HepG2 (cell line): Measurements from ENCODE around the gene SKA2. TPM values are rescaled to one million over a fixed set of nuclear protein-coding genes. Genes with fewer than 3 reads are reported as not detected.

Experiments
- CEBPB ChIP-seq: IDR thresholded peaks from 2 replicates; pipeline ENCODE4 v1.6.1; 2011; ENCODE audit warnings: low read depth, low read length, improper control_type of control experiment, borderline replicate concordance
- ELF4 ChIP-seq: sonication (generic); formaldehyde crosslinking; IDR thresholded peaks from 2 replicates; pipeline ENCODE4 v1.5.0; 2020; ENCODE audit warnings: missing genetic modification reagents, mild to moderate bottlenecking, moderate library complexity, borderline replicate concordance
- EZH2 ChIP-seq: conservative IDR thresholded peaks from 2 replicates; pipeline ENCODE4 v1.6.1; 2012; ENCODE audit warnings: mild to moderate bottlenecking, low read depth, low read length, moderate library complexity
- FOXA1 ChIP-seq, 2 experiments: fragments of 450-650 bp in 1 of 2; sonication (generic) in 1 of 2; formaldehyde crosslinking in 1 of 2; IDR thresholded peaks; 2 replicates each; pipeline versions ENCODE4 v1.4.0 to v1.6.1; 2016 to 2020; ENCODE audit warnings: missing genetic modification reagents in 1 of 2
- HIVEP1 ChIP-seq: sonication (generic); formaldehyde crosslinking; IDR thresholded peaks from 2 replicates; pipeline ENCODE4 v1.4.0; 2020; ENCODE audit warnings: mild to moderate bottlenecking, missing genetic modification reagents
- HNF4A ChIP-seq: sonication (generic); formaldehyde crosslinking; IDR thresholded peaks from 2 replicates; pipeline ENCODE4 v1.4.0; 2020; ENCODE audit warnings: missing genetic modification reagents
- MTA1 ChIP-seq: sonication (generic); formaldehyde crosslinking; IDR thresholded peaks from 2 replicates; pipeline ENCODE4 v1.4.0; 2020; ENCODE audit warnings: missing genetic modification reagents, mild to moderate bottlenecking, borderline replicate concordance
- NR2F6 ChIP-seq, 2 experiments: IDR thresholded peaks; 2 replicates each; pipeline ENCODE4 v1.6.1; 2016; ENCODE audit warnings: antibody characterized with exemption in 1 of 2, mild to moderate bottlenecking in 1 of 2
- PHF8 ChIP-seq: sonication (generic); formaldehyde crosslinking; IDR thresholded peaks from 2 replicates; pipeline ENCODE4 v1.5.0; 2020; ENCODE audit warnings: missing genetic modification reagents
- PLRG1 ChIP-seq: fragments of 450-650 bp; conservative IDR thresholded peaks from 2 replicates; pipeline ENCODE4 v1.6.1; 2016
- PRDM4 ChIP-seq: sonication (generic); formaldehyde crosslinking; IDR thresholded peaks from 2 replicates; pipeline ENCODE4 v1.9.0; 2021; ENCODE audit warnings: missing genetic modification reagents, borderline replicate concordance
- RXRA ChIP-seq: sonication (generic); formaldehyde crosslinking; IDR thresholded peaks from 2 replicates; pipeline ENCODE4 v1.5.1; 2020; ENCODE audit warnings: missing genetic modification reagents
- SOX13 ChIP-seq, 3 experiments: fragments of 450-650 bp in 1 of 3; sonication (generic) in 1 of 3; formaldehyde crosslinking in 1 of 3; IDR thresholded peaks in 2 of 3; conservative IDR thresholded peaks in 1 of 3; 2 replicates each; pipeline versions ENCODE4 v1.5.0 to v1.6.1; 2016 to 2020; ENCODE audit warnings: antibody characterized with exemption in 1 of 3, mild to moderate bottlenecking in 1 of 3, missing compliant biosample characterization in 1 of 3, missing genetic modification reagents in 1 of 3, moderate library complexity in 1 of 3
- TRIM24 ChIP-seq: sonication (generic); formaldehyde crosslinking; IDR thresholded peaks from 2 replicates; pipeline ENCODE4 v1.8.0; 2022; ENCODE audit warnings: mild to moderate bottlenecking, missing genetic modification reagents
- U2AF2 ChIP-seq: fragments of 200-400 bp; formaldehyde crosslinking; IDR thresholded peaks from 2 replicates; pipeline ENCODE4 v1.6.1; 2017; ENCODE audit warnings: low read depth, mild to moderate bottlenecking, low read length
- XBP1 ChIP-seq: sonication (generic); formaldehyde crosslinking; IDR thresholded peaks from 2 replicates; pipeline ENCODE4 v1.5.0; 2020; ENCODE audit warnings: missing genetic modification reagents
- ZGPAT ChIP-seq: IDR thresholded peaks from 2 replicates; pipeline ENCODE4 v1.6.1; 2016; ENCODE audit warnings: mild to moderate bottlenecking
- ZNF124 ChIP-seq: sonication (generic); formaldehyde crosslinking; IDR thresholded peaks from 2 replicates; pipeline ENCODE4 v1.4.0; 2020; ENCODE audit warnings: missing genetic modification reagents
- ZNF33A ChIP-seq: sonication (generic); formaldehyde crosslinking; IDR thresholded peaks from 2 replicates; pipeline ENCODE4 v1.5.1; 2020; ENCODE audit warnings: missing genetic modification reagents, mild to moderate bottlenecking, moderate library complexity, borderline replicate concordance
- ZNF414 ChIP-seq: sonication (generic); formaldehyde crosslinking; IDR thresholded peaks from 2 replicates; pipeline ENCODE4 v1.5.0; 2020; ENCODE audit warnings: missing genetic modification reagents
- ZNF710 ChIP-seq: sonication (generic); formaldehyde crosslinking; IDR thresholded peaks from 2 replicates; pipeline ENCODE4 v1.5.0; 2020; ENCODE audit warnings: mild to moderate bottlenecking, missing genetic modification reagents, borderline replicate concordance
- ZNF740 ChIP-seq: sonication (generic); formaldehyde crosslinking; IDR thresholded peaks from 2 replicates; pipeline ENCODE4 v1.4.0; 2020; ENCODE audit warnings: missing genetic modification reagents
- ZNF75D ChIP-seq: sonication (generic); formaldehyde crosslinking; IDR thresholded peaks from 2 replicates; pipeline ENCODE4 v1.8.1; 2023; ENCODE audit warnings: missing genetic modification reagents, mild to moderate bottlenecking, borderline replicate concordance
- ZSCAN29 ChIP-seq: sonication (generic); formaldehyde crosslinking; conservative IDR thresholded peaks from 2 replicates; pipeline ENCODE4 v1.4.0; 2020; ENCODE audit warnings: mild to moderate bottlenecking, missing genetic modification reagents
- polyA plus RNA-seq, 8 experiments: library from polyadenylated mRNA; depleted of rRNA in 3 of 8; stranded (reverse) in 7 of 8; unstranded in 1 of 8; fragments of >200 nt; fragmentation: Illumina TruSeq in 4 of 8; extraction: Trizol in 4 of 8; gene quantifications; 2 replicates each; pipeline versions ENCODE4 v1.2.1 to v1.2.3, GENCODE V29; 2011 to 2016; ENCODE audit warnings: low read depth in 4 of 8, missing spikeins in 1 of 8, mixed read lengths in 1 of 8; ENCODE audit not compliant: insufficient read depth in 1 of 8
- total RNA-seq, 5 experiments: library from RNA; depleted of rRNA; stranded (reverse); fragments of >200 nt; fragmentation: Illumina TruSeq; extraction: Trizol; gene quantifications; 2 replicates each; pipeline ENCODE4 v1.2.3, GENCODE V29; 2016; ENCODE audit warnings: low read depth in 1 of 5

The SKA2 gene
- total and polyA plus RNA-seq, 2 of the 13 experiments (the other 11 are each of a cell fraction or from before 2014, with no cell fraction given) = 18.6 to 91.8 TPM

- no peak for TF ChIP-seq ZNF710 (CRISPR knock-in tag)
- TF ChIP-seq HIVEP1 (CRISPR knock-in tag) = no peak
- TF ChIP-seq ZNF740 (CRISPR knock-in tag) = no peak
- peak; percentile 72 for TF ChIP-seq HNF4A (CRISPR knock-in tag)
- no peak for TF ChIP-seq PLRG1
- no peak for TF ChIP-seq EZH2
- TF ChIP-seq NR2F6 (IDR thresholded peaks at IDR 0.05) = peak; percentile 53
- no peak for TF ChIP-seq NR2F6 (CRISPR knock-in tag; IDR thresholded peaks at IDR 0.05)
- TF ChIP-seq ZNF75D (CRISPR knock-in tag) = no peak
- TF ChIP-seq RXRA (CRISPR knock-in tag) = no peak
- TF ChIP-seq SOX13 (IDR thresholded peaks at IDR 0.05) = no peak
- TF ChIP-seq SOX13 (CRISPR knock-in tag; conservative IDR thresholded peaks at IDR 0.05 in 1 of 2, IDR thresholded peaks at IDR 0.05 in 1 of 2) = 0 out of 4 replicates have a peak, but pooled peaks of 1 of the 2 experiments have one; percentile 12
- TF ChIP-seq FOXA1 (IDR thresholded peaks at IDR 0.05) = no peak
- TF ChIP-seq FOXA1 (CRISPR knock-in tag; IDR thresholded peaks at IDR 0.05) = peak; percentile 16; the same call in 1 of the 2 replicates
- no peak for TF ChIP-seq PRDM4 (CRISPR knock-in tag)
- TF ChIP-seq PHF8 (CRISPR knock-in tag) = no peak
- no peak for TF ChIP-seq ELF4 (CRISPR knock-in tag)
- TF ChIP-seq CEBPB = peak; percentile 54; the same call in 1 of the 2 replicates
- no peak for TF ChIP-seq ZNF414 (CRISPR knock-in tag)
- TF ChIP-seq ZGPAT (CRISPR knock-in tag) = no peak
- TF ChIP-seq ZNF33A (CRISPR knock-in tag) = no peak
- no peak for TF ChIP-seq ZNF124
- no peak for TF ChIP-seq XBP1 (CRISPR knock-in tag)
- TF ChIP-seq TRIM24 (CRISPR knock-in tag) = no peak
- no peak for TF ChIP-seq U2AF2
- TF ChIP-seq ZSCAN29 = no peak
- no peak for TF ChIP-seq MTA1 (CRISPR knock-in tag)
These were observed 92.5 kb downstream of the SKA2 start (continued) for GRCh38 chr17:59062509-59062908.
